ENCODE data around the gene KCNC1.

DNA sequence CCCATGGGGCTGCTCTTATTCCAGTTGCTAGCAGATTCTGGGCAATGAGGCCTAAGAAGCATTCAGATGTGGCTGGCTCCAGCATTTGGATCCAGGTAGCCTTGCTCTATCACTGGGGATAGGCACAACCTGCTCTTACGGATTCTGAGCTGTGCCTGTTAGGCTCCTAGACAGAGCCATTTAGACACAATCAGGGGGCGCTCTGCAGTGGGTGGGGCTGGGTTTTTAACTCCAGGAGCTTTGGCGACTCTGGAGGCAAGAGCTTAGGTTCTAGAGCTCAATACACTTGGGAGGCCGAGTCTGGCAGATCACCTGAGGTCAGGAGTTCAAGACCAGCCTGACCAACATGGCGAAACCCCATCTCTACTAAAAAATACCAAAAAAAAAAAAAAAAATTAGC lies 32.0 kb downstream of the KCNC1 start:
- TF ChIP-seq CTCF (IDR thresholded peaks at IDR 0.05) (no peak), POLR2A (IDR thresholded peaks at IDR 0.05) (no peak)

Measured in tibial nerve (tissue), 3 donors.